Naive thymus-derived CD4-positive, alpha-beta T cell (primary cell): ENCODE results near the gene SLC7A1. TPM values are rescaled to one million over a fixed set of nuclear protein-coding genes. Genes with fewer than 3 reads are reported as not detected.

Experiments used
- ATAC-seq: fragments of 150-1000 bp; cut with Tn5 transposase; 2 replicates; pipeline ENCODE4 v1.10.0; 2021; ENCODE audit warnings: mild to moderate bottlenecking, moderate library complexity
- CTCF ChIA-PET: fragments of 350-600 bp; sonication (Branson Sonifier 250); formaldehyde crosslinking; loops from one replicate; lab custom pipeline; 2021; ENCODE audit warnings: antibody characterized with exemption; lab: Charles Lee
- POLR2A ChIA-PET: fragments of 350-600 bp; sonication (Branson Sonifier 250); formaldehyde crosslinking; loops from one replicate; lab custom pipeline; 2021; ENCODE audit warnings: antibody characterized with exemption, inconsistent platforms; lab: Charles Lee
- DNase-seq, 9 donors: peaks; one replicate each; pipeline versions ENCODE4 v3.0.0 to v3.0.0-alpha.2; 2020 to 2022; ENCODE audit warnings: mixed read lengths in 1 of 9
- H3K27ac ChIP-seq: one replicate; pipeline ENCODE4 v1.7.0; 2013; ENCODE audit warnings: mild to moderate bottlenecking, low read depth, low read length, moderate library complexity
- H3K27me3 ChIP-seq, 2 donors: one replicate each; pipeline ENCODE4 v1.7.0; 2013; ENCODE audit warnings: low read length in 2 of 2, mild to moderate bottlenecking in 2 of 2, moderate library complexity in 2 of 2; ENCODE audit not compliant: control insufficient read depth in 2 of 2, insufficient read depth in 2 of 2
- H3K36me3 ChIP-seq, 3 experiments: 1 replicate in 2 of 3; 2 replicates in 1 of 3; pipeline ENCODE4 v1.7.0; 2013; ENCODE audit warnings: low read length in 3 of 3, mild to moderate bottlenecking in 3 of 3, moderate library complexity in 1 of 3; ENCODE audit not compliant: insufficient read depth in 3 of 3, control insufficient read depth in 2 of 3
- H3K4me1 ChIP-seq, 2 donors: one replicate each; pipeline ENCODE4 v1.7.0; 2013; ENCODE audit warnings: low read length in 2 of 2, mild to moderate bottlenecking in 2 of 2, moderate library complexity in 1 of 2; ENCODE audit not compliant: control insufficient read depth in 2 of 2, insufficient read depth in 2 of 2
- H3K4me3 ChIP-seq: 2 replicates; pipeline ENCODE4 v1.7.0; 2013; ENCODE audit warnings: mild to moderate bottlenecking, low read length
- H3K9me3 ChIP-seq, 3 experiments: 1 replicate in 2 of 3; 2 replicates in 1 of 3; pipeline ENCODE4 v1.7.0; 2013; ENCODE audit warnings: low read length in 3 of 3; ENCODE audit not compliant: control insufficient read depth in 2 of 3
- H3K27ac Mint-ChIP-seq, 9 donors: one replicate each; pipeline ENCODE4 v1.8.0; 2020 to 2022; ENCODE audit warnings: mixed read lengths in 9 of 9, mild to moderate bottlenecking in 8 of 9, moderate library complexity in 5 of 9, inconsistent platforms in 2 of 9
- H3K27me3 Mint-ChIP-seq, 5 donors: one replicate each; pipeline ENCODE4 v1.8.0; 2021 to 2022; ENCODE audit warnings: mixed read lengths in 5 of 5, mild to moderate bottlenecking in 1 of 5
- H3K36me3 Mint-ChIP-seq, 5 donors: one replicate each; pipeline ENCODE4 v1.8.0; 2020 to 2022; ENCODE audit warnings: mixed read lengths in 5 of 5, mild to moderate bottlenecking in 3 of 5, inconsistent platforms in 1 of 5
- H3K4me1 Mint-ChIP-seq, 7 donors: one replicate each; pipeline ENCODE4 v1.8.0; 2020 to 2022; ENCODE audit warnings: mixed read lengths in 7 of 7, mild to moderate bottlenecking in 3 of 7, inconsistent platforms in 1 of 7
- H3K4me3 Mint-ChIP-seq, 10 donors: one replicate each; pipeline ENCODE4 v1.8.0; 2020 to 2022; ENCODE audit warnings: mild to moderate bottlenecking in 10 of 10, mixed read lengths in 10 of 10, moderate library complexity in 6 of 10, inconsistent platforms in 2 of 10
- H3K9me3 Mint-ChIP-seq, 11 donors: one replicate each; pipeline ENCODE4 v1.8.0; 2020 to 2022; ENCODE audit warnings: mixed read lengths in 11 of 11, mild to moderate bottlenecking in 4 of 11, inconsistent platforms in 1 of 11, moderate library complexity in 1 of 11
- intact Hi-C, 2 donors: fragments of 100-400 bp; cut with micrococcal nuclease; formaldehyde crosslinking; loops; one replicate each; pipeline ENCODE4 v1.15.1; 2023
- polyA plus RNA-seq, 2 donors: library from polyadenylated mRNA; unstranded; fragments of 300-500 nt; fragmentation: Illumina TruSeq; gene quantifications; one replicate each; pipeline ENCODE4 v1.2.3, GENCODE V29; 2021
- total RNA-seq, 6 experiments: library from RNA in 5 of 6; stranded (reverse) in 5 of 6; gene quantifications; 1 replicate in 5 of 6; 2 replicates in 1 of 6; pipeline ENCODE4 v1.2.3 and lab custom pipeline; 2021 to 2026

Gene SLC7A1
- total and polyA plus RNA-seq, 7 experiments from 2014 or later: 4.9 to 63.8 (median 23.1) TPM

- H3K9me3 Mint-ChIP-seq: peaks cover 0 to 4% (median 0%) of the 10 kb centered on the region in 11 donors
- peaks cover 0 to 19% (median 3%) of the 10 kb centered on the region in 5 donors for H3K36me3 Mint-ChIP-seq
- no peaks in the 10 kb centered on the region for H3K27me3 ChIP-seq
- no peak for DNase-seq
- no peak overlapping the region for H3K27ac ChIP-seq
- H3K27me3 Mint-ChIP-seq: no peaks in the 10 kb centered on the region
- CTCF ChIA-PET: interaction anchor here (0.6 kb wide), 1 partner anchor 908 kb away, joined by 4 read pairs; no protein-coding TSS in a partner anchor
- peaks cover 14 to 65% (median 47%) of the 10 kb centered on the region in 7 donors for H3K4me1 Mint-ChIP-seq
- no peak overlapping the region for H3K4me3 Mint-ChIP-seq
- intact Hi-C loops: no loop called here
- no peaks in the 10 kb centered on the region for H3K9me3 ChIP-seq
- ATAC-seq: no peak
- no peaks in the 10 kb centered on the region for H3K4me1 ChIP-seq
- no peak overlapping the region for H3K4me3 ChIP-seq
- POLR2A ChIA-PET: no interaction called here
- peak overlapping the region in 1 of 9 donors; percentile 56 for H3K27ac Mint-ChIP-seq
- no peaks in the 10 kb centered on the region for H3K36me3 ChIP-seq
These were observed 16.4 kb downstream of the SLC7A1 start for GRCh38 chr13:29579094-29579493.

- intact Hi-C loops: no loop called here
- Histone ChIP-seq H3K9me3 (no peaks in the 10 kb centered on the region), H3K4me3 (no peak overlapping the region), H3K36me3 (no peaks in the 10 kb centered on the region), H3K27me3 (no peaks in the 10 kb centered on the region), H3K27ac (no peak overlapping the region), H3K4me1 (no peaks in the 10 kb centered on the region)
- H3K9me3 Mint-ChIP-seq: peaks cover 0 to 4% (median 0%) of the 10 kb centered on the region in 11 donors
- peaks cover 0 to 19% (median 5%) of the 10 kb centered on the region in 5 donors for H3K36me3 Mint-ChIP-seq
- ATAC-seq (no peak), DNase-seq (no peak)
- H3K27me3 Mint-ChIP-seq: no peaks in the 10 kb centered on the region
- H3K4me1 Mint-ChIP-seq: peaks cover 15 to 65% (median 48%) of the 10 kb centered on the region in 7 donors
- no peak overlapping the region for H3K27ac Mint-ChIP-seq
- no peak overlapping the region for H3K4me3 Mint-ChIP-seq
- ChIA-PET POLR2A (no interaction called here), CTCF (interaction anchor here (0.6 kb wide), 1 partner anchor 29 kb away, joined by 3 read pairs; no protein-coding TSS in a partner anchor)
These were observed 17.0 kb downstream of the SLC7A1 start for GRCh38 chr13:29578300-29579085.

GRCh38 chr13:29577136-29578051 is 18.1 kb downstream of the SLC7A1 start:
- ChIA-PET POLR2A (no interaction called here), CTCF (interaction anchor here (0.6 kb wide), 1 partner anchor 30 kb away, joined by 3 read pairs; no protein-coding TSS in a partner anchor)
- no peak overlapping the region for H3K4me3 Mint-ChIP-seq
- no peaks in the 10 kb centered on the region for H3K27me3 Mint-ChIP-seq
- DNase-seq (no peak), ATAC-seq (peak; percentile 21)
- no peaks in the 10 kb centered on the region for H3K4me1 ChIP-seq
- H3K27ac Mint-ChIP-seq: no peak overlapping the region
- H3K36me3 ChIP-seq: no peaks in the 10 kb centered on the region
- H3K27me3 ChIP-seq: no peaks in the 10 kb centered on the region
- H3K9me3 Mint-ChIP-seq: peaks cover 0 to 3% (median 0%) of the 10 kb centered on the region in 11 donors
- H3K27ac ChIP-seq: no peak overlapping the region
- intact Hi-C loops: no loop called here
- no peak overlapping the region for H3K4me3 ChIP-seq
- peaks cover 0 to 19% (median 5%) of the 10 kb centered on the region in 5 donors for H3K36me3 Mint-ChIP-seq
- H3K9me3 ChIP-seq: no peaks in the 10 kb centered on the region
- H3K4me1 Mint-ChIP-seq: peaks cover 18 to 65% (median 49%) of the 10 kb centered on the region in 7 donors

GRCh38 chr13:29576581-29576980 is 18.9 kb downstream of the SLC7A1 start:
- no peak overlapping the region for H3K27ac ChIP-seq
- ChIA-PET CTCF (no interaction called here), POLR2A (no interaction called here)
- ATAC-seq: no peak
- Mint-ChIP-seq H3K4me1 (peaks cover 23 to 67% (median 49%) of the 10 kb centered on the region in 7 donors), H3K27ac (no peak overlapping the region), H3K4me3 (no peak overlapping the region), H3K27me3 (no peaks in the 10 kb centered on the region), H3K36me3 (peaks cover 0 to 19% (median 5%) of the 10 kb centered on the region in 5 donors), H3K9me3 (peaks cover 0 to 3% (median 0%) of the 10 kb centered on the region in 11 donors)
- no peaks in the 10 kb centered on the region for H3K27me3 ChIP-seq
- no peak for DNase-seq
- no peaks in the 10 kb centered on the region for H3K9me3 ChIP-seq
- no peak overlapping the region for H3K4me3 ChIP-seq
- H3K36me3 ChIP-seq: no peaks in the 10 kb centered on the region
- no peaks in the 10 kb centered on the region for H3K4me1 ChIP-seq
- intact Hi-C loops: no loop called here

- no peaks in the 10 kb centered on the region for H3K27me3 ChIP-seq
- H3K4me1 ChIP-seq: no peaks in the 10 kb centered on the region
- POLR2A ChIA-PET: no interaction called here
- DNase-seq (no peak), ATAC-seq (no peak)
- Mint-ChIP-seq H3K4me3 (no peak overlapping the region), H3K4me1 (peaks cover 16 to 58% (median 45%) of the 10 kb centered on the region in 7 donors), H3K36me3 (peaks cover 0 to 16% (median 5%) of the 10 kb centered on the region in 5 donors), H3K27me3 (no peaks in the 10 kb centered on the region), H3K27ac (no peak overlapping the region), H3K9me3 (no peaks in the 10 kb centered on the region)
- no peak overlapping the region for H3K4me3 ChIP-seq
- intact Hi-C loops: no loop called here
- CTCF ChIA-PET: no interaction called here
- no peaks in the 10 kb centered on the region for H3K36me3 ChIP-seq
- H3K27ac ChIP-seq: no peak overlapping the region
- no peaks in the 10 kb centered on the region for H3K9me3 ChIP-seq
These were observed 20.4 kb downstream of the SLC7A1 start for GRCh38 chr13:29575098-29575497.

- H3K4me1 Mint-ChIP-seq: peaks cover 16 to 65% (median 52%) of the 10 kb centered on the region in 7 donors
- ATAC-seq (peak; percentile 63), DNase-seq (no peak)
These were observed 22.3 kb downstream of the SLC7A1 start for GRCh38 chr13:29573190-29573589.

More at GRCh38 chr13:29573190-29573589, 22.3 kb downstream of the SLC7A1 start:
- Histone ChIP-seq H3K4me3 (no peak overlapping the region), H3K27me3 (no peaks in the 10 kb centered on the region), H3K4me1 (no peaks in the 10 kb centered on the region), H3K27ac (no peak overlapping the region), H3K36me3 (no peaks in the 10 kb centered on the region), H3K9me3 (no peaks in the 10 kb centered on the region)
- ChIA-PET POLR2A (interaction anchor here (0.6 kb wide), 1 partner anchor 837 kb away, joined by 4 read pairs; no protein-coding TSS in a partner anchor), CTCF (interaction anchor here (0.7 kb wide), 1 partner anchor 13 kb away, joined by 4 read pairs; no protein-coding TSS in a partner anchor)
- Mint-ChIP-seq H3K4me3 (peak overlapping the region in 2 of 10 donors; percentile 20 to 43), H3K27ac (peak overlapping the region in 3 of 9 donors; percentile 14 to 85 (median 59)), H3K9me3 (no peaks in the 10 kb centered on the region), H3K36me3 (peaks cover 0 to 8% (median 5%) of the 10 kb centered on the region in 5 donors), H3K27me3 (no peaks in the 10 kb centered on the region)
- intact Hi-C loops: no loop called here
